IMR-90 (cell line): ENCODE measurements around the gene POU2F1. TPM values are rescaled to one million over a fixed set of nuclear protein-coding genes. Genes with fewer than 3 reads are reported as not detected.

Source experiments
- ATAC-seq: fragments of 200-7000 bp; cut with Tn5 transposase; 2 replicates; pipeline ENCODE4 v1.9.1; 2020; ENCODE audit warnings: low read depth, mild to moderate bottlenecking, moderate library complexity
- BruUV-seq: library from RNA; stranded (reverse); fragments of 400-500 nt; replicated peaks from 2 replicates; lab custom pipeline; 2021; lab: Mats Ljungman, UMichigan
- CTCF ChIA-PET: fragments of 300-600 bp; formaldehyde crosslinking; extraction: SDS; loops from one replicate; lab custom pipeline; 2021; ENCODE audit warnings: antibody characterized with exemption; lab: Yijun Ruan, JAX
- POLR2A ChIA-PET: fragments of 300-600 bp; sonication (Branson Sonifier 250); formaldehyde crosslinking; loops from one replicate; lab custom pipeline; 2022; ENCODE audit warnings: antibody characterized with exemption; ENCODE audit not compliant: unreplicated experiment; lab: Charles Lee
- DNase-seq: peaks from one replicate; pipeline ENCODE4 v3.0.0; 2013
- H2AFZ ChIP-seq: replicated peaks from 2 replicates; pipeline ENCODE3; 2013; ENCODE audit warnings: low read length, mild to moderate bottlenecking; ENCODE audit not compliant: poor library complexity
- H2AK5ac ChIP-seq: 2 replicates; pipeline ENCODE4 v1.6.1; 2013; ENCODE audit warnings: low read depth, low read length, inconsistent platforms
- H2AK9ac ChIP-seq: replicated peaks from 2 replicates; pipeline ENCODE3; 2013; ENCODE audit warnings: mild to moderate bottlenecking, low read depth, low read length, moderate library complexity; ENCODE audit not compliant: poor library complexity
- H2BK120ac ChIP-seq: 2 replicates; pipeline ENCODE4 v1.6.1; 2013; ENCODE audit warnings: low read depth, low read length, inconsistent platforms
- H2BK15ac ChIP-seq: 3 replicates; pipeline ENCODE4 v1.6.1; 2013; ENCODE audit warnings: low read depth, low read length, inconsistent platforms
- H2BK20ac ChIP-seq: 2 replicates; pipeline ENCODE4 v1.6.1; 2013; ENCODE audit warnings: low read depth, mild to moderate bottlenecking, inconsistent platforms, low read length, moderate library complexity
- H2BK5ac ChIP-seq: 2 replicates; pipeline ENCODE4 v1.6.1; 2013; ENCODE audit warnings: mild to moderate bottlenecking, low read depth, low read length, inconsistent platforms; ENCODE audit not compliant: poor library complexity, severe bottlenecking
- H3K14ac ChIP-seq: replicated peaks from 2 replicates; pipeline ENCODE4 v1.6.1; 2013; ENCODE audit warnings: low read depth, low read length, inconsistent platforms
- H3K18ac ChIP-seq: 2 replicates; pipeline ENCODE4 v1.6.1; 2013; ENCODE audit warnings: low read depth, low read length, control low read depth
- H3K23ac ChIP-seq: 2 replicates; pipeline ENCODE4 v1.6.1; 2013; ENCODE audit warnings: low read depth, low read length, inconsistent platforms
- H3K27ac ChIP-seq: 2 replicates; pipeline ENCODE4 v1.5.1; 2013; ENCODE audit warnings: mild to moderate bottlenecking, control low read depth, low read length; ENCODE audit not compliant: insufficient read depth
- H3K27me3 ChIP-seq: 2 replicates; pipeline ENCODE4 v1.6.1; 2013; ENCODE audit warnings: low read length; ENCODE audit not compliant: control insufficient read depth, insufficient read depth
- H3K36me3 ChIP-seq: 2 replicates; pipeline ENCODE4 v1.6.1; 2013; ENCODE audit warnings: low read length, mixed read lengths; ENCODE audit not compliant: control insufficient read depth, insufficient read depth
- H3K4ac ChIP-seq: 2 replicates; pipeline ENCODE4 v1.6.1; 2013; ENCODE audit warnings: low read depth, low read length, inconsistent platforms
- H3K4me1 ChIP-seq: 2 replicates; pipeline ENCODE4 v1.6.1; 2013; ENCODE audit warnings: low read length, mixed read lengths; ENCODE audit not compliant: control insufficient read depth, insufficient read depth
- H3K4me2 ChIP-seq: 2 replicates; pipeline ENCODE4 v1.6.1; 2013; ENCODE audit warnings: low read depth, mild to moderate bottlenecking, control low read depth, low read length, moderate library complexity
- H3K4me3 ChIP-seq: 2 replicates; pipeline ENCODE4 v1.5.1; 2013; ENCODE audit warnings: low read depth, mild to moderate bottlenecking, control low read depth, low read length, moderate library complexity; ENCODE audit not compliant: insufficient read depth
- H3K56ac ChIP-seq: 2 replicates; pipeline ENCODE4 v1.6.1; 2013; ENCODE audit warnings: low read length, inconsistent platforms; ENCODE audit not compliant: insufficient read depth; ENCODE audit errors: extremely low read depth
- H3K79me1 ChIP-seq, 2 experiments: 2 replicates each; pipeline ENCODE4 v1.6.1; 2013; ENCODE audit warnings: low read length in 2 of 2, inconsistent platforms in 1 of 2, low read depth in 1 of 2
- H3K9ac ChIP-seq: 2 replicates; pipeline ENCODE4 v1.6.1; 2013; ENCODE audit warnings: low read depth, low read length, control low read depth
- H3K9me1 ChIP-seq: 2 replicates; pipeline ENCODE4 v1.6.1; 2013; ENCODE audit warnings: low read length, inconsistent platforms; ENCODE audit not compliant: insufficient read depth
- H3K9me3 ChIP-seq: 2 replicates; pipeline ENCODE4 v1.6.1; 2013; ENCODE audit warnings: low read length; ENCODE audit not compliant: control insufficient read depth, insufficient read depth
- H4K20me1 ChIP-seq: 2 replicates; pipeline ENCODE4 v1.6.1; 2013; ENCODE audit warnings: low read length, inconsistent platforms; ENCODE audit not compliant: insufficient read depth
- H4K5ac ChIP-seq: 2 replicates; pipeline ENCODE4 v1.6.1; 2013; ENCODE audit warnings: mild to moderate bottlenecking, low read depth, low read length, control low read depth
- H4K8ac ChIP-seq, 2 experiments: 2 replicates each; pipeline ENCODE4 v1.6.1; 2013; ENCODE audit warnings: low read depth in 2 of 2, low read length in 2 of 2, control low read depth in 1 of 2, inconsistent platforms in 1 of 2
- H4K91ac ChIP-seq: 2 replicates; pipeline ENCODE4 v1.6.1; 2013; ENCODE audit warnings: low read depth, low read length, inconsistent platforms; ENCODE audit not compliant: insufficient read depth
- MAZ ChIP-seq: IDR thresholded peaks from 2 replicates; pipeline ENCODE4 v1.6.1; 2012; ENCODE audit warnings: low read depth, mild to moderate bottlenecking, low read length, improper control_type of control experiment, moderate library complexity, borderline replicate concordance
- POLR2A ChIP-seq: IDR thresholded peaks from 2 replicates; pipeline ENCODE4 v1.6.1; 2012; ENCODE audit warnings: mild to moderate bottlenecking, low read depth, low read length
- RFX5 ChIP-seq: IDR thresholded peaks from 2 replicates; pipeline ENCODE4 v1.8.0; 2012; ENCODE audit warnings: low read depth, mild to moderate bottlenecking, low read length, moderate library complexity
- SMC3 ChIP-seq: fragments of 150-350 bp; IDR thresholded peaks from 2 replicates; pipeline ENCODE4 v1.6.1; 2016; ENCODE audit warnings: low read depth, mild to moderate bottlenecking, antibody characterized with exemption, low read length, moderate library complexity
- dilution Hi-C: fragments of 300-500 bp; cut with HindIII; formaldehyde crosslinking; loops from one replicate; pipeline ENCODE4 v1.14.3; 2018; ENCODE audit warnings: low sequenced_read_pairs; ENCODE audit not compliant: unreplicated experiment
- in situ Hi-C: fragments of 300-500 bp; cut with MboI; formaldehyde crosslinking; loops from 3 replicates; pipeline ENCODE4 v1.14.3; 2019; ENCODE audit warnings: low sequenced_read_pairs, inconsistent platforms, mixed read lengths
- intact Hi-C: fragments of 100-400 bp; cut with micrococcal nuclease; formaldehyde crosslinking; loops from 2 replicates; pipeline ENCODE4 v1.10.0; 2022
- polyA plus RNA-seq, 3 experiments: library from polyadenylated mRNA; depleted of rRNA; stranded (reverse); fragments of >200 nt; gene quantifications; 2 replicates each; pipeline ENCODE4 v1.2.3, GENCODE V29; 2012; ENCODE audit warnings: low replicate concordance in 1 of 3
- total RNA-seq: library from RNA; depleted of rRNA; stranded (reverse); fragments of >200 nt; gene quantifications from 2 replicates; pipeline ENCODE4 v1.2.3, GENCODE V29; 2012
- TF ChIP-seq, protein P1 (sequence below): fragments of 150-350 bp; IDR thresholded peaks from 2 replicates; pipeline ENCODE4 v1.6.1; 2017; ENCODE audit warnings: mild to moderate bottlenecking, antibody characterized with exemption, low read length, low read depth

The POU2F1 gene
- total and polyA plus RNA-seq, 2 of the 4 experiments (the other 2 are of a cell fraction) = 1.2 to 3.4 TPM

- Histone ChIP-seq H4K91ac (no peak overlapping the region), H3K4me1 (peaks cover 2% of the 10 kb centered on the region; the same call in 1 of the 2 replicates), H2AK9ac (no peak overlapping the region), H2BK15ac (no peak overlapping the region), H4K5ac (no peak overlapping the region), H2BK20ac (no peak overlapping the region), H2AFZ (no peak overlapping the region), H3K4me2 (no peak overlapping the region), H4K8ac (no peak overlapping the region), H3K23ac (no peak overlapping the region), H3K4ac (no peak overlapping the region), H2BK5ac (no peak overlapping the region), H3K36me3 (no peaks in the 10 kb centered on the region), H3K27ac (no peak overlapping the region), H2AK5ac (no peak overlapping the region), H3K14ac (no peak overlapping the region), H3K79me1 (peaks cover 14 to 16% of the 10 kb centered on the region in 2 experiments), H3K56ac (no peak overlapping the region), H3K9me1 (no peaks in the 10 kb centered on the region), H3K4me3 (no peak overlapping the region), H3K27me3 (no peaks in the 10 kb centered on the region), H2BK120ac (no peak overlapping the region), H3K9me3 (no peaks in the 10 kb centered on the region), H3K18ac (no peak overlapping the region), H4K20me1 (no peaks in the 10 kb centered on the region; the same call in 1 of the 2 replicates), H3K9ac (no peak overlapping the region)
- in situ Hi-C loops (loop anchor here (10.0 to 25.0 kb wide), 2 partner anchors 272 to 424 kb away; no protein-coding TSS in a partner anchor), dilution Hi-C loops (loop anchor here (25.0 kb wide), 1 partner anchor 174 kb away; no protein-coding TSS in a partner anchor), intact Hi-C loops (no loop called here)
- POLR2A ChIA-PET = no interaction called here
- BruUV-seq = no TSS peak
- DNase-seq = no peak
- ATAC-seq = no peak
- CTCF ChIA-PET = interaction anchor here (0.5 kb wide), 1 partner anchor 167 kb away, joined by 3 read pairs; no protein-coding TSS in a partner anchor
- TF ChIP-seq RFX5 (no peak), SMC3 (no peak), POLR2A (no peak), MAZ (no peak)
- TF ChIP-seq, protein P1, sequence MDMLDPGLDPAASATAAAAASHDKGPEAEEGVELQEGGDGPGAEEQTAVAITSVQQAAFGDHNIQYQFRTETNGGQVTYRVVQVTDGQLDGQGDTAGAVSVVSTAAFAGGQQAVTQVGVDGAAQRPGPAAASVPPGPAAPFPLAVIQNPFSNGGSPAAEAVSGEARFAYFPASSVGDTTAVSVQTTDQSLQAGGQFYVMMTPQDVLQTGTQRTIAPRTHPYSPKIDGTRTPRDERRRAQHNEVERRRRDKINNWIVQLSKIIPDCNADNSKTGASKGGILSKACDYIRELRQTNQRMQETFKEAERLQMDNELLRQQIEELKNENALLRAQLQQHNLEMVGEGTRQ = no peak
Observed at GRCh38 chr1:167262836-167263235, 42.1 kb downstream of the POU2F1 start.
